Stimulated activated CD4-positive, alpha-beta T cell treated with anti-CD3 and anti-CD28 coated beads, TNF-alpha, amount 100 ng/mL, for 1 hour (primary cell): ENCODE measurements around the gene GPC6.

Source experiments
- DNase-seq, 3 donors: peaks; one replicate each; pipeline ENCODE4 v3.0.0-alpha.2; 2020; ENCODE audit warnings: low read depth in 3 of 3, low spot score in 1 of 3

GPC6 gene

GRCh38 chr13:93368718-93369117 is 142.1 kb downstream of the GPC6 start:
- no peak for DNase-seq

GRCh38 chr13:93372856-93373255 is 146.2 kb downstream of the GPC6 start:
- DNase-seq = no peak

GRCh38 chr13:93375491-93375890 is 148.9 kb downstream of the GPC6 start:
- DNase-seq = no peak

DNA sequence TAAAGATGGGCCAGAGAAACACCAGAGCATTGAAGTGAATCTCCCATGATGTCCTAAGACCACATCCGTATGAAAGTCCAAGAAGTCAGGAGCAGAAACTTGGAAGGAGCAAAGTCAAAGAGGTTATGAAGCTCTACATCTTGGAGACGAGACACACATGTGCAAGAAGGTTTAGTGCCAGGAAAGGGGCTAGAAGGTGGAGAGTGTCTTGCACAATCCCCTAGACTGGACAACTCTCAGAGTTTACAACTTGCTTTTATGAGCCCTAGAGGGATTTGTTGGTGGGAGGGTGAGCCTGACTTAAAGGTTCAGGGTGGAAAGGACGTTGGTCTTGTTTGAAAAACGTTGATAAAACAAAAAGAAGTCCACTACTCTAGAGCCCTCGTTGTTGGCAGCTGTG is 150.6 kb downstream of the GPC6 start:
- DNase-seq = no peak

- DNase-seq = no peak
These were observed 151.6 kb downstream of the GPC6 start for GRCh38 chr13:93378184-93378583.

GRCh38 chr13:93386116-93386515 is 159.5 kb downstream of the GPC6 start:
- DNase-seq = no peak

GRCh38 chr13:93388701-93389100 is 162.1 kb downstream of the GPC6 start:
- no peak for DNase-seq

GRCh38 chr13:93397619-93398018 is 171.0 kb downstream of the GPC6 start:
- no peak for DNase-seq

DNA sequence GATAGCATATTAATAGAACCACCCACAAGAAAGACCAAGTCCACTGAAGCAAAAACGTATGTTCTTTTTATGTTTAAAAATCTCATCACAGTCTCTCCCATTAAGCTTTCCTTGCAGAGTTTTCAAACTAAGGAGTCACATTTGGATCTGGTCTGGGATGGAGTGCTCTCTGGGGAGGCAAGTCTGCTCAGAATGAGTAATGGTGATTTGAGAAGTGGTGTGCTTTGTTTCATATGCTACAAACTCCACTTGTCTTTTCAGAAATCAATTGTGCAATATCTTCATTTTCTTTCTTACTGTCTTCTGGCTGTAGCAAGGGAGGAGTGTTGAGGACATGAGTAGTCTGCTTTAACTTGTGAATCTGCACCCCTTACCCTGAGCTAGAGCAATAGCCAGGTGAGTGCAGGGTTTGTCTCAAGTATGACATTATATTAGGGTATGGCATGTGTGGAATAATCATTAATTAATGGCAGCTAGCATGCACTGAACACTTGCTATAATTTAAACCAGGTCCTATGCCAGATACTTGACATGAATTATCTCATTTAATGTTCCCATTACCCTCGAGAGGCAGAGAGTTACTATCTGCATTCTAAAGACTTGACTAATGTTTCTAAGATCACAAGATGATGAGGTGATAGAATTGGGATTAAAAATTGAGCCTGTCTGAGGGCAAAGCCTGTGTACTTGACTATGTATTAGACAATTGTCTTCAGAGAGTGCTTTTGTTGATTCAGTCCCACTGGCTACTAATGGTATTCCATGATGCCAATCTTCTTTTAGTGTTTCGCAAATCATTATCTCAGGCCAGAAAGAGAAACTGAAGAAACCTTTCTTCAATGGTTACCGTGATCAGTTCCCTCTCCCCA is 171.8 kb downstream of the GPC6 start:
- DNase-seq = no peak

GRCh38 chr13:93399212-93399611 is 172.6 kb downstream of the GPC6 start:
- DNase-seq = no peak

DNA sequence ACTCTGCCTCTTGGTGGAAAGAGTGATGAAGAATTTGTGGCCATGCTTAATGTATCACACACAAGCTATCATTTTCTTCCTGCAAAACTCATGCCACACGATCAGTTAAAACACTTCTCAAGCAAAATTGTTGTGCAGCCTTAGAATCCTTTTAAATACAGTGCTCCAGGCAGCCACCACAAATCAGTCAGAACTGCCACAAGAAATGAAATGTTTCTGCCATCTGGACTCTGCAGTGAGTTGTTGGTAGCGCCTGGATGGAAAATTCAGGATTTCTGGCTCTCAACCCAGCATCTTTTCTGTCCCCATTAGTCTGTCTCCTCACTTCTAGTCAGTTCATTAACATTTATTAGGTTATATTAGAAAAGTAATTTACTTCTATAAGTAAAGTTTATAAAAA is 179.5 kb downstream of the GPC6 start:
- no peak for DNase-seq

DNA sequence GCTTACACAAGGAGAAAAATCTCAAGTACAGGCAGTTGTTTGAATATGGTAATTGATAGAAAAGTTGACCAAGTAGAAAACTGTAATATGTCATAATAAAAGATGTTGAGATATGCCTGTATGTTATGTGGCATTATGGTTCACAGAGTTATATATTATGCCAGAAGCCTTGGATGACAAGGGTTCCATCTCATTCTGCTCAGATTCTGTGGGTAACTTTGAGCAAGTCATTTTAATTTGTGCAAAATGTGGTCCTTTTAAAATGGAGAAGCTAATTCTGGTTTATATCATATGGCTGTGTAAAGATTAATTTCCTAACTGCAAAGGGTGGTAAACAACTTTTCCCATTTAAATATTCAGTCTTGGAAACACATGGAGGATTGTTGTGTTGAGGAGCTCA is 180.9 kb downstream of the GPC6 start:
- DNase-seq = no peak

GRCh38 chr13:93409001-93409400 is 182.4 kb downstream of the GPC6 start:
- no peak for DNase-seq

DNA sequence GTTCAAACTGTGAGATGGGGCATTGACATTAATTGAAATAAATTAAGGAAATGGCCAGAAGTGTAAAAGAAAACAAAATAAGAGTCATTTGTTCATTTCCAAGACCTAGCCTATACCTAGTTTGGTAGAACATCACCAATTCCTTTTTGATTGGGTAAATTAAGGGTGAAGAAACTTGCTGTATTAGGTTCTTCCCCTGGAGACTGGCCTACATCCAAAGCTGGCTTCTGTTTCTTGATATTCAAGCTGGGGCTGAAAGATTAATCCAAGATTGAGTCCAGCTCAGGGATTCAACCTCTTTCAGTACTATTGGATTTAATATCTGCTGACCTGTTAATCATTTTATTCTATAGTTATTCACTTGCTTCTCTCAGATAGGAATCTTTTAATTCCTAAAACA is 183.2 kb downstream of the GPC6 start:
- DNase-seq = no peak

DNA sequence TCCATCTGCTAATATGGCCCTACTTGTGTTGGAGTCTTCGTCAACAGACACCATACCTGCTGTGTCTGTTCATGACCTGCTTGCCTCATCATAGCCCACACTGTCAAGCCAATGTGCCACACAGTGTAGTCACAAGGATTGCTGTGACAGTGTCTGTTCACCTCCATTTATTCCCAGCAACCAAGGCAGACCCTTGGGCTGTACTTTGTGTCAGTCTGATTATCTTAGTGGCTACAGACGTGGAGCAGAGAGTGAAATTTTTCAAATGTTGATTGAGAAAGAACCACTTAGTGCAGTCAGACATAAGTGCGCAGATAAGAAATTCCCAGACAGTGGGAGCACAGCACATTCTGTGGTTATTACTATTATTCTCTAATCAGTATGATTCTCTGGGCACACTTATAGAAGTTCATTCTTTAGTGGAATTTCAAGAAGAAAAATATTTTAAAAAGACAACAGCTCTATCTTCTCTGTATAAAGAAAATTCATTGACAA is 184.6 kb downstream of the GPC6 start:
- DNase-seq = no peak

DNA sequence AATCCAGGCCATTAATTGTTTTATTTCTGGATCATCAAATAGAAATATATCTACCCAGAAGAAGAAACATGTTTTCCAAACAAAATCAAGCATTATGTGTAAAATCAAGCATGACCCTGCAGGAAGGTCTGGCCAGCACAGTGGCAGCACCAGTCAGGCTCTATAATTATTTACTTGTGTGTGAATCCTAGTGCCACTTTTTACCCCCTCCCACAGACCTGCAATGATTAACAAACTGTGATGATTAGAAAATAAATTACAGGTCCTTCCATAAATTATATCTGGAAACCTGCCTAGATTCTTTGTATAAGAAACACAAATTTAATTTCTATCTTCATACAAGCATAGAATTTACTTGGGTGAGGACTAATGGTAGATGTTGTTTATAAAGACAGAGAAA is 186.1 kb downstream of the GPC6 start:
- DNase-seq = no peak

GRCh38 chr13:93413972-93414717 is 187.5 kb downstream of the GPC6 start:
- DNase-seq = no peak

- no peak for DNase-seq
These were observed 190.2 kb downstream of the GPC6 start for GRCh38 chr13:93416736-93417355.

DNA sequence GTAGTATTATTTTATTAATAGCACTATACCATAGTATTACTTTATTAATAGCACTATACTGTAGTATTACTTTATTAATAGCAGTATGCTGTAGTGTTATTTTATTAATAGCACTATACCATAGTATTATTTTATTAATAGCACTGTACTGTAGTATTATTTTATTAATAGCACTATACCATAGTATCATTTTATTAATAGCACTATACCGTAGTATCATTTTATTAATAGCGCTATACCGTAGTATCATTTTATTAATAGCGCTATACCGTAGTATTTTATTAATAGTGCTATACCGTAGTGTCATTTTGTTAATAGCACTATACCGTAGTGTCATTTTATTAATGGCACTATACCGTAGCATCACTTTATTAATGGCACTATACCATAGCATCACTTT is 191.8 kb downstream of the GPC6 start:
- DNase-seq = no peak

- DNase-seq = no peak
These were observed 193.6 kb downstream of the GPC6 start for GRCh38 chr13:93420206-93420605.

DNA sequence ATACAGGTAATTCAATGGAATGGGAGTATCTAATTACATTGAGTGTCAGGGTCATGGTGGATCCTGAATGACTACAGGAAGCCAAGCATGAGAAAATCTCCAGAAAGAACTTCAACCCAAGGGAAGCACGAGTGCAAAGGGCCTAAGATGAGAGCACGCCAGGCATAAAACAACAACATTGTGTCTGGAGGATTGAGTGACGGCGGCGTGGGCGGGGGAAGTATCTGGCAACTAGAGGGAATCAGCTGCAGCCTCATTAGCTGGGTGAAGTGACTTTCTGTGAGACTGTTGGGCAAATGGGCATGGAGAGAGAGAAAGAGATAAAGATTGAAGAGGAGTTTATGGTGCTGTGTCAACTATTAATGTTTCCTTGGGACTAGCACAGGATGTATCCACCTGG is 194.3 kb downstream of the GPC6 start:
- no peak for DNase-seq

- no peak for DNase-seq
These were observed 196.5 kb downstream of the GPC6 start for GRCh38 chr13:93422980-93423543.
